BLaER1 (cell line): Measurements from ENCODE around the gene EIF1AX.
"Not testable (repeated sequence)": the region's sequence is repeated elsewhere in the genome, so short reads cannot be mapped to it uniquely, and the experiment has no call there.

Experiments used
- H3K27ac ChIP-seq: shearing (Covaris generic); formaldehyde crosslinking; 2 replicates; pipeline ENCODE4 v1.8.1; 2022
- H3K27me3 ChIP-seq: shearing (Covaris generic); formaldehyde crosslinking; 2 replicates; pipeline ENCODE4 v1.8.1; 2022
- H3K36me3 ChIP-seq: shearing (Covaris generic); formaldehyde crosslinking; 2 replicates; pipeline ENCODE4 v1.8.1; 2022
- H3K4me1 ChIP-seq: shearing (Covaris generic); formaldehyde crosslinking; 2 replicates; pipeline ENCODE4 v1.8.1; 2022
- H3K4me2 ChIP-seq: shearing (Covaris generic); formaldehyde crosslinking; 2 replicates; pipeline ENCODE4 v1.8.1; 2022
- H3K4me3 ChIP-seq: shearing (Covaris generic); formaldehyde crosslinking; 2 replicates; pipeline ENCODE4 v1.8.1; 2022
- H3K9ac ChIP-seq: shearing (Covaris generic); formaldehyde crosslinking; 2 replicates; pipeline ENCODE4 v1.8.1; 2022
- H3K9me3 ChIP-seq: shearing (Covaris generic); formaldehyde crosslinking; 2 replicates; pipeline ENCODE4 v1.8.1; 2022
- H4K20me1 ChIP-seq: shearing (Covaris generic); formaldehyde crosslinking; 2 replicates; pipeline ENCODE4 v1.8.1; 2022
- Cebpa-rat ChIP-seq: shearing (Covaris generic); IDR thresholded peaks from 2 replicates; pipeline ENCODE4 v1.8.1; 2022

Gene EIF1AX

DNA sequence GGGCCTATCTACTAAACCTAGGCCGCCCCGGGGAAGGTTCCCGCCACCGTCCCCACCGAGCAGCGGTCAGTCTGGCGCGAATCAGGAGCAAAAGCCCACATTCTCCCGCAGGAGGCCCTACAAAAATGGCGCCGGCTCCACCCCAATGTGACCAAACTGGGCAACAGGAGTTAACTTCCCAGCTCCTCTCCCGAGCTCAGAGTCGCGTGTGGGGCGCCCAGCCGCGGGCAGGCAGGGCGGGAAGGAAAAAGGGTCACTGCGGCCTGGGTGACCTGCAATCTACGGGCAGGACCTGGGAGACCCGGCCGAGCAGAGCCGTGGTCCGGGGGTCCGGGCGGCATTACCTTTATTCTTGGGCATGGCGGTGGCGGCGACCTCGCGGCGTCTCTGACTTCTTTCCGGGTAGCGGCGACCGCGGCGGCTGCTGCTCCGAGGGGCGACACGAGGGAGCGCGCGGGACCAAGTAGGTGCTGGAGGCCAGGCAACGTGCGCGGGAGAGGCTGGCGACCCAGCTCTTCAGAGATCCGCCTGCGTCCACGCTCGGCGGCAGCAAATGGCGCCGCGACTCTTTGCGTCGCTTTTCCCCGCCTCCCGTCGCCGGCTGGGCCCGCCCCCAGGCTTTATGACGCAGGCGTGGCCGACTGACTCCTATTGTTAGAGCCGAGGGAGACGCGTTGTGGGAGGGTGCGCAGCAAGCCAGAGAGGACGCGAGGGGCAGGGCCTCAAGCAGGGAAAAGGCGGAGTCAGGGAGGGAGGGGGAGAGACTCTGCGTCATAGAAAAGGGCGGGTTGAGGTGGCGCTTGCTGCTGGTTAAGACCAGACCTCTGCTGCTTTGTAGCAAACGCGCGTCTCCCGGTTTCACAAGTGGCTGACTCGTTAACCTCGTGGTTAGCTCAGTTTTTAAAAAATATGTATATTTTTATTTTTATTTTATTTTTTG is at the start of gene EIF1AX:
EIF1AX (minus strand) TSS at position 558 of the 940 bp plus-strand sequence; CDS start at position 360, 198 bp downstream.
- H3K9ac ChIP-seq = peak within 1 kb of the TSS; percentile 95
- no peak for TF ChIP-seq Cebpa-rat
- peaks cover 47% of the 10 kb centered on the region for H4K20me1 ChIP-seq
- H3K4me2 ChIP-seq = peak within 1 kb of the TSS; percentile 82
- H3K36me3 ChIP-seq = peaks cover 30% of the 10 kb centered on the region
- peaks cover 31% of the 10 kb centered on the region for H3K4me1 ChIP-seq
- H3K9me3 ChIP-seq = no peaks in the 10 kb centered on the region
- no peaks in the 10 kb centered on the region for H3K27me3 ChIP-seq
- H3K27ac ChIP-seq = peak within 1 kb of the TSS; percentile 93
- H3K4me3 ChIP-seq = peak within 1 kb of the TSS; percentile 85

- Histone ChIP-seq H3K36me3 (peaks cover 47% of the 10 kb centered on the region), H4K20me1 (no peaks in the 10 kb centered on the region), H3K27ac (no peak overlapping the region), H3K4me2 (no peak overlapping the region), H3K27me3 (no peaks in the 10 kb centered on the region), H3K9ac (no peak overlapping the region), H3K4me1 (peaks cover 5% of the 10 kb centered on the region), H3K4me3 (no peak overlapping the region), H3K9me3 (no peaks in the 10 kb centered on the region)
- no peak for TF ChIP-seq Cebpa-rat
Observed at GRCh38 chrX:20189171-20189570, 47.5 kb upstream of the EIF1AX start.

DNA sequence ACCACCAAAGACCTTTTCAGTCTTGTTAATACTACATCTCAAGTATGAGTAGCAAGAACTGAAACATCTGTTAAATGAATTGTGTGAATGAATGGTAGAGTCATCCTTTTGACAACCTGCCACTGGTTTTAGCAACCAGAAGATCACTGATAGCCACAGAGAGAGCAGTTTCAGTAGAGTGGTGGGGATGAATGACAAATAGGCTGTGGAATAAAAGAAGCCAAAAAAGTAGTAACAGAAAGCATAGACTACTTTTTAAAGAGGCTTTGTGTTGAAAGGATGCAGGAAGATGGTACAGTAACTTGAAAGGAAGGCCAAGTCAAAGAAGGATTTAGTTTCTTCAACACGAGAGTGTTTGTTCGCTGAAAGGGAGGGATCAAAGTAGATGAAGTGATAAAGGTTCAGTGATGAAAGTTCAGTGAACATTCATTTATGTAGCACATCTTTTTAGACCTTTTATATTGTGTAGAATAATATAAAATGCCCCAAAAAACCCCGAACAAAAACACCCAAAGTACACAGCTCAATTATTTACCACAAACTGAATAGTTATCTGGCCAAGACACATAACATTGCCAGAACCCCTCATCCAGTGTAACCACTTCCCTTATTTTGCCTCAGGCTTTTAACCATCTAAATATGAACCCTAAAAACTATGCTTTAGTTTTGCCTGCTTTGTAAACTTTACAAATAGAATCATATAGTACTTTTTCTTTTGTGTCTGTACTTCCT is 40.1 kb upstream of the EIF1AX start:
- no peak for TF ChIP-seq Cebpa-rat
- Histone ChIP-seq H3K4me2 (no peak overlapping the region), H3K4me3 (no peak overlapping the region)

DNA sequence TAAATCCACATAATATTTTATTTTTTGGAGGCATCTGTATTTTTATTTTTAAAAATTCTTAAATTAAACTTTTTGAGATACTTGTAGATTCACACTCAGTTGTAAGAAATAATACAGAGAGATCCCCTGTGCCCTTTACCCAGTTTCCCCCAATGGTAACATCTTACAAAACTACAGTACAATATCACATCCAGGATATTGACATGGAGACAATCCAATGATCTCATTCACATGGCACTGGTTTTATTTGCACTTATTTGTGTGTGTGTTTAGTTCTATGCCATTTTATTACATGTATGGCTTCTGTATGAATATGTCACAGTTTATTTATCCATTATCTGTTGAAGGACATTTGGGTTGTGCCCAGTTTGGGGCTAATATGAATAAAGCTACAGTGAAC is 35.5 kb upstream of the EIF1AX start:
- Histone ChIP-seq H3K27ac (no peak overlapping the region), H3K36me3 (peaks cover 38% of the 10 kb centered on the region), H3K27me3 (no peaks in the 10 kb centered on the region), H3K4me1 (no peaks in the 10 kb centered on the region), H3K4me3 (no peak overlapping the region), H3K4me2 (no peak overlapping the region), H3K9ac (no peak overlapping the region), H4K20me1 (no peaks in the 10 kb centered on the region), H3K9me3 (no peaks in the 10 kb centered on the region)
- no peak for TF ChIP-seq Cebpa-rat

More for the DNA sequence above, 40.1 kb upstream of the EIF1AX start:
- Histone ChIP-seq H3K27me3 (no peaks in the 10 kb centered on the region), H3K27ac (no peak overlapping the region), H3K36me3 (peaks cover 24% of the 10 kb centered on the region), H3K9me3 (no peaks in the 10 kb centered on the region), H3K4me1 (no peaks in the 10 kb centered on the region), H4K20me1 (no peaks in the 10 kb centered on the region), H3K9ac (no peak overlapping the region)

DNA sequence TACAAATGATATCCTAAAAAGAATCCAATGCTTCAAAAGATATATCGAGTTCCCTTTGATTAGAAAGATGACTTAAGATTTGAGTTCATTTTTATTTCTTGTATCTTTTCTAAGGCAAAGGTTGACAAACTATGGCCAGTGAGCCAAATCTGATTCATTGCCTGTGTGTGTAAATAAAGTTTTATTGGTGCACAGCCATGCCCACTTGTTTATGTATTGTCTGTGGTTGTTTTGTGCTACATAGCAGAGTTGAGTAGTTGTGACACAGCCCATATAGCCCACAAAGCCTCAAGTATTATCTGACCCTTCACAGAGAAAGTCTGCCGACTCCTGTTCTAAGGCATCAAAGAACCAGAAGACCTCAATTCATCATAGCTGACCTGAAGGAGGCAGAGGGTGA is 32.2 kb upstream of the EIF1AX start:
- no peak overlapping the region for H3K4me2 ChIP-seq
- no peak overlapping the region for H3K9ac ChIP-seq
- H3K9me3 ChIP-seq = no peaks in the 10 kb centered on the region

DNA sequence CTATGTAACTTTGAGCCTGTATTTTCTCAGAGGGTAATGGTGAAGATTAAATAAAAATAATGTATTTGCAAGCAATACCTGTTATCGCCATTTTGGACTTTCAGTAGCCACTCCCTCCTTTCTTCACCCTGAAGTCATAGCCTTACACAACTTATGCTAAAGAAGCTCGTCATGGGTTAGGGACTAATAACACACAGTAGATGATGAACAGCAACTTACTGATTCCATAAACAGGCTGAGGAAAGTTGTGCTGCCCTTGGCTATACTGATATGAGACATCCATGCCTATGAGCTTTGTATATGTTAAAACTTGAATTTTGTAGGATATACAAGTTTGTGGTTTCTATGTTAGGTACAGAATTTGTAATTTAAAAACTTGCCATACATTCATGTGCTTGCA is 31.7 kb upstream of the EIF1AX start:
- H3K9ac ChIP-seq = no peak overlapping the region
- H4K20me1 ChIP-seq = no peaks in the 10 kb centered on the region
- peaks cover 61% of the 10 kb centered on the region for H3K36me3 ChIP-seq
- H3K9me3 ChIP-seq = no peaks in the 10 kb centered on the region
- no peak for TF ChIP-seq Cebpa-rat
- H3K27ac ChIP-seq = no peak overlapping the region
- H3K4me3 ChIP-seq = no peak overlapping the region
- H3K4me2 ChIP-seq = no peak overlapping the region
- no peaks in the 10 kb centered on the region for H3K27me3 ChIP-seq
- no peaks in the 10 kb centered on the region for H3K4me1 ChIP-seq

More for the DNA sequence above, 32.2 kb upstream of the EIF1AX start:
- Histone ChIP-seq H3K4me3 (no peak overlapping the region), H3K27ac (no peak overlapping the region), H4K20me1 (no peaks in the 10 kb centered on the region), H3K27me3 (no peaks in the 10 kb centered on the region), H3K4me1 (no peaks in the 10 kb centered on the region), H3K36me3 (peaks cover 58% of the 10 kb centered on the region)
- no peak for TF ChIP-seq Cebpa-rat

DNA sequence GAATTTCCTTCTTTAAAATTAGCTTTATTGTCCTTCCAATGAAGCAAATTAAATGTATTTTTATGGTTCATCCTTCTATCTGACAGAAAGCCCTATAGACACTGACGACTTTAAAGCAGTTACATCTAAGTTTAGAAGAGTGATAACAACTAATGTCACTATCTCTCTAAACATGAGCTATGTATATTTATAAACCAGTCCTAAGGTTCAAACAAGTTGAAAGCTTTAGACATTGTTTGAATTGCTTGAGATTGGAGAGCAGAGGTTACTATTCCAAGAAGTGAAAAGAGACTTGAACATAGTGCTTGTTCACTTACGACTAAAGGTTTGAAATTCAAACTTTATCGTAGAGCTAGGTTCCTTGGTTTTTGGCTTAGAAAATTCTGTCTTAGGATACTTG is 30.2 kb upstream of the EIF1AX start:
- H3K27ac ChIP-seq = no peak overlapping the region
- H3K4me3 ChIP-seq = no peak overlapping the region
- no peak overlapping the region for H3K4me2 ChIP-seq
- TF ChIP-seq Cebpa-rat = no peak
- no peaks in the 10 kb centered on the region for H3K9me3 ChIP-seq
- no peaks in the 10 kb centered on the region for H3K27me3 ChIP-seq
- peaks cover 63% of the 10 kb centered on the region for H3K36me3 ChIP-seq
- no peaks in the 10 kb centered on the region for H3K4me1 ChIP-seq
- H3K9ac ChIP-seq = no peak overlapping the region
- no peaks in the 10 kb centered on the region for H4K20me1 ChIP-seq

- H3K27ac ChIP-seq, H3K27me3 ChIP-seq, H3K4me3 ChIP-seq, H3K9me3 ChIP-seq, H3K9ac ChIP-seq, H4K20me1 ChIP-seq, H3K4me2 ChIP-seq, H3K4me1 ChIP-seq: not testable (repeated sequence)
- H3K36me3 ChIP-seq = peaks cover 56% of the 10 kb centered on the region
Observed at GRCh38 chrX:20162516-20162915, 20.9 kb upstream of the EIF1AX start.

GRCh38 chrX:20159797-20160385 is 18.3 kb upstream of the EIF1AX start:
- H3K36me3 ChIP-seq = peaks cover 73% of the 10 kb centered on the region
- TF ChIP-seq Cebpa-rat = no peak

DNA sequence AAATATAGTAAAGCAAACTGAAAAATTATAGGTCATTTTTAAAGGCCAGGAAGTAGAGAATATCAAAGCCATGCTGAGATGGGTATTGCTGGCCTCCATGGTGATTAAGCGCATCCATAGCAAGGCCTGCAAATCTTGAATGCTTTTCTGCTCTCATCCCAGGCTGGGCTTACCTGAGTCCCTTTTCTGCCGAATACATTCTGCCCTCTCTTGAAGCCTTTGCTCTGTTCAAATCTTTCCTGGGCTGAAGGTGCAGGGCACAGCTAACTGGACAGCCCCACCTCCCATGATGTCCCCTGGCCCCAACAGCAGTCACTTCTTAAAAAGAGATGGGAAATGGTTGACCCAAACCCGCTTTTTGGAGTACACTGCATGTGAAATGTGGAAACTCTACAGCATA is 10.1 kb upstream of the EIF1AX start:
- no peak for TF ChIP-seq Cebpa-rat
- Histone ChIP-seq H3K27ac (no peak overlapping the region), H3K36me3 (peaks cover 45% of the 10 kb centered on the region), H3K9me3 (no peaks in the 10 kb centered on the region), H3K4me3 (no peak overlapping the region), H3K4me2 (no peak overlapping the region), H4K20me1 (no peaks in the 10 kb centered on the region), H3K4me1 (no peaks in the 10 kb centered on the region), H3K9ac (no peak overlapping the region), H3K27me3 (no peaks in the 10 kb centered on the region)

More at GRCh38 chrX:20159797-20160385, 18.3 kb upstream of the EIF1AX start:
- H3K9me3 ChIP-seq = no peaks in the 10 kb centered on the region
- H3K4me3 ChIP-seq = no peak overlapping the region
- H3K27ac ChIP-seq = no peak overlapping the region
- no peaks in the 10 kb centered on the region for H3K4me1 ChIP-seq
- H3K9ac ChIP-seq = no peak overlapping the region
- no peak overlapping the region for H3K4me2 ChIP-seq
- no peaks in the 10 kb centered on the region for H4K20me1 ChIP-seq
- no peaks in the 10 kb centered on the region for H3K27me3 ChIP-seq
